ENCODE measurements around the gene TPRG1L.
A peak's percentile ranks its signal among the peaks of the same experiment; 100 is the strongest.

TPRG1L gene

GRCh38 chr1:3656450-3657095, 31.8 kb downstream of the TPRG1L start:
- Histone ChIP-seq H4K20me1 (ENCODE audit: insufficient read depth, low read length) (no peaks in the 10 kb centered on the region), H3K36me3 (replicated peaks; ENCODE audit: low read depth, low read length) (no peaks in the 10 kb centered on the region), H3K9me3 (ENCODE audit: insufficient read depth, low read length) (no peaks in the 10 kb centered on the region), H3K4me2 (ENCODE audit: low read length) (peak overlapping the region; percentile 99), H3K9ac (ENCODE audit: low read length) (peak overlapping the region; percentile 63), H3K27me3 (ENCODE audit: low read depth, low read length) (peaks cover 40% of the 10 kb centered on the region), H3K4me1 (ENCODE audit: low read length) (peaks cover 40% of the 10 kb centered on the region), H2AFZ (ENCODE audit: low read depth, low read length) (0 out of 2 replicates have a peak overlapping the region, but pooled peaks have one; percentile 19), H3K79me2 (ENCODE audit: low read length) (no peaks in the 10 kb centered on the region), H3K27ac (ENCODE audit: low read length) (peak overlapping the region; percentile 70), H3K4me3 (ENCODE audit: low read length) (peak overlapping the region; percentile 71)
- TF ChIP-seq CTCF (IDR thresholded peaks at IDR 0.05; ENCODE audit: low read depth, low read length) = no peak
- TF ChIP-seq EZH2phosphoT487 (IDR thresholded peaks at IDR 0.05; ENCODE audit: low read depth) = no peak

- Histone ChIP-seq H3K79me2 (ENCODE audit: low read length) (no peaks in the 10 kb centered on the region), H3K27me3 (ENCODE audit: low read depth, low read length) (peaks cover 42% of the 10 kb centered on the region), H3K9ac (ENCODE audit: low read length) (peak overlapping the region; percentile 63; the same call in 1 of the 2 replicates), H2AFZ (ENCODE audit: low read depth, low read length) (0 out of 2 replicates have a peak overlapping the region, but pooled peaks have one; percentile 19), H3K4me1 (ENCODE audit: low read length) (peaks cover 40% of the 10 kb centered on the region), H3K27ac (ENCODE audit: low read length) (peak overlapping the region; percentile 15; the same call in 1 of the 2 replicates), H3K4me2 (ENCODE audit: low read length) (peak overlapping the region; percentile 99), H3K36me3 (replicated peaks; ENCODE audit: low read depth, low read length) (no peaks in the 10 kb centered on the region), H4K20me1 (ENCODE audit: insufficient read depth, low read length) (no peaks in the 10 kb centered on the region), H3K4me3 (ENCODE audit: low read length) (peak overlapping the region; percentile 71), H3K9me3 (ENCODE audit: insufficient read depth, low read length) (no peaks in the 10 kb centered on the region)
- TF ChIP-seq EZH2phosphoT487 (IDR thresholded peaks at IDR 0.05; ENCODE audit: low read depth) (no peak), CTCF (IDR thresholded peaks at IDR 0.05; ENCODE audit: low read depth, low read length) (no peak)
Observed at GRCh38 chr1:3657096-3657475, 32.3 kb downstream of the TPRG1L start.

DNA sequence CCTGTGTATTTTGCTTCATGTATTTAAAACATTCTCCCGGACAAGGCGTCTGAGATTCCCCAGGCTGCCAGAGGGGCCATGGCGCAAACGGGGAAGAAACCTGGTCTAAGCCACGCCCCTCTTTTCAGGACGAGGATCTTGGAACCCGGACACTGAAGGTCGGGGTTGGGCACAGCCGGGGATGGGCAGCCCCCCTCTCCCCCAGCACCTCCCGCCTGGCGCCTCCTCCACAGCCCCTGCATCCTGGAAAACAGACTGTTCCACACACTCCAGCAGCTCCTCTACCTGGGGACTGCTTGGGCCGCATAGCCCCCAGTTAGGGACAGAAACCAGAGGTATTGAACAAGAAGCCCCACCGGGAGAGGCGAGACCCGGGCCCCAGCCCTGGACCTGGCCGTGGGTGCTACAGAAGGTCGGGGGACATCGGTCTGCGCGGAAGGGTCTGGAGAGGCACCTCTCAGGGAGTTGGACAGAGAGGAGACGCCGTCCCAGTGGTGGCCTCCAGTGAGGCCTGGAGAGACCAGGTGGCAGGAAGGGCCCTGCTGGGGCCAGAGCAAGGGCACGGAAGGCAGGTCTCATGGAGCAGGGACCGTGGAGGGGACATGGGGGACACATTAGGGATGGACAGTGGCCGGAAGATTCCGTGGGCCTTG, 32.9 kb downstream of the TPRG1L start:
- Histone ChIP-seq H2AFZ (ENCODE audit: low read depth, low read length) (no peak overlapping the region), H3K4me2 (ENCODE audit: low read length) (peak overlapping the region; percentile 99), H3K27me3 (ENCODE audit: low read depth, low read length) (peaks cover 47% of the 10 kb centered on the region), H3K9ac (ENCODE audit: low read length) (no peak overlapping the region), H3K4me1 (ENCODE audit: low read length) (peaks cover 40% of the 10 kb centered on the region), H3K36me3 (replicated peaks; ENCODE audit: low read depth, low read length) (no peaks in the 10 kb centered on the region), H3K4me3 (ENCODE audit: low read length) (no peak overlapping the region), H4K20me1 (ENCODE audit: insufficient read depth, low read length) (no peaks in the 10 kb centered on the region), H3K9me3 (ENCODE audit: insufficient read depth, low read length) (no peaks in the 10 kb centered on the region), H3K27ac (ENCODE audit: low read length) (no peak overlapping the region), H3K79me2 (ENCODE audit: low read length) (no peaks in the 10 kb centered on the region)
- TF ChIP-seq EZH2phosphoT487 (IDR thresholded peaks at IDR 0.05; ENCODE audit: low read depth) (no peak), CTCF (IDR thresholded peaks at IDR 0.05; ENCODE audit: low read depth, low read length) (no peak)

GRCh38 chr1:3658231-3658615, 33.4 kb downstream of the TPRG1L start:
- Histone ChIP-seq H3K27me3 (ENCODE audit: low read depth, low read length) (peaks cover 51% of the 10 kb centered on the region), H3K36me3 (replicated peaks; ENCODE audit: low read depth, low read length) (no peaks in the 10 kb centered on the region), H2AFZ (ENCODE audit: low read depth, low read length) (no peak overlapping the region), H3K4me2 (ENCODE audit: low read length) (no peak overlapping the region), H3K4me3 (ENCODE audit: low read length) (no peak overlapping the region), H3K79me2 (ENCODE audit: low read length) (no peaks in the 10 kb centered on the region), H3K9me3 (ENCODE audit: insufficient read depth, low read length) (no peaks in the 10 kb centered on the region), H3K4me1 (ENCODE audit: low read length) (peaks cover 40% of the 10 kb centered on the region), H3K9ac (ENCODE audit: low read length) (no peak overlapping the region), H4K20me1 (ENCODE audit: insufficient read depth, low read length) (no peaks in the 10 kb centered on the region), H3K27ac (ENCODE audit: low read length) (no peak overlapping the region)
- TF ChIP-seq EZH2phosphoT487 (IDR thresholded peaks at IDR 0.05; ENCODE audit: low read depth) (no peak), CTCF (IDR thresholded peaks at IDR 0.05; ENCODE audit: low read depth, low read length) (no peak)

Data from OCI-LY3 (cell line).